Urinary bladder (tissue), 4 donors: Measurements from ENCODE around the gene EHBP1. TPM values are rescaled to one million over a fixed set of nuclear protein-coding genes. Genes with fewer than 3 reads are reported as not detected.

Source experiments
- DNase-seq: peaks from one replicate; pipeline ENCODE4 v3.0.0-alpha.2; 2015; ENCODE audit errors: extremely low spot score
- H3K27ac ChIP-seq: one replicate; pipeline ENCODE4 v1.5.1; 2013; ENCODE audit warnings: low read depth, mild to moderate bottlenecking, moderate library complexity
- H3K36me3 ChIP-seq: one replicate; pipeline ENCODE4 v1.6.1; 2013; ENCODE audit warnings: mild to moderate bottlenecking, moderate library complexity; ENCODE audit not compliant: insufficient read depth
- H3K4me1 ChIP-seq: one replicate; pipeline ENCODE4 v1.6.1; 2013; ENCODE audit warnings: mild to moderate bottlenecking, moderate library complexity; ENCODE audit not compliant: insufficient read depth
- H3K4me3 ChIP-seq: one replicate; pipeline ENCODE4 v1.5.1; 2013; ENCODE audit warnings: low read depth, low read length
- WGBS: extraction: QIAGEN DNeasy Blood & Tissue Kit; methylation state at CpG from one replicate; pipeline ENCODE4 v1.1.7; 2013; 5-methylcytosine and 5-hydroxymethylcytosine counted together
- polyA plus RNA-seq: library from polyadenylated mRNA; stranded (reverse); fragments of 200-250 nt; gene quantifications from one replicate; pipeline ENCODE4 v1.2.3, GENCODE V29; 2013
- total RNA-seq: library from RNA; depleted of rRNA; stranded (reverse); fragments of >200 nt; gene quantifications from one replicate; pipeline ENCODE4 v1.2.3, GENCODE V29; 2014
- donor health status: healthy with polysubstance abuse.
- donor health status: healthy.

EHBP1 gene
- total and polyA plus RNA-seq, 2 donors, result 41.0 to 145 TPM

DNA sequence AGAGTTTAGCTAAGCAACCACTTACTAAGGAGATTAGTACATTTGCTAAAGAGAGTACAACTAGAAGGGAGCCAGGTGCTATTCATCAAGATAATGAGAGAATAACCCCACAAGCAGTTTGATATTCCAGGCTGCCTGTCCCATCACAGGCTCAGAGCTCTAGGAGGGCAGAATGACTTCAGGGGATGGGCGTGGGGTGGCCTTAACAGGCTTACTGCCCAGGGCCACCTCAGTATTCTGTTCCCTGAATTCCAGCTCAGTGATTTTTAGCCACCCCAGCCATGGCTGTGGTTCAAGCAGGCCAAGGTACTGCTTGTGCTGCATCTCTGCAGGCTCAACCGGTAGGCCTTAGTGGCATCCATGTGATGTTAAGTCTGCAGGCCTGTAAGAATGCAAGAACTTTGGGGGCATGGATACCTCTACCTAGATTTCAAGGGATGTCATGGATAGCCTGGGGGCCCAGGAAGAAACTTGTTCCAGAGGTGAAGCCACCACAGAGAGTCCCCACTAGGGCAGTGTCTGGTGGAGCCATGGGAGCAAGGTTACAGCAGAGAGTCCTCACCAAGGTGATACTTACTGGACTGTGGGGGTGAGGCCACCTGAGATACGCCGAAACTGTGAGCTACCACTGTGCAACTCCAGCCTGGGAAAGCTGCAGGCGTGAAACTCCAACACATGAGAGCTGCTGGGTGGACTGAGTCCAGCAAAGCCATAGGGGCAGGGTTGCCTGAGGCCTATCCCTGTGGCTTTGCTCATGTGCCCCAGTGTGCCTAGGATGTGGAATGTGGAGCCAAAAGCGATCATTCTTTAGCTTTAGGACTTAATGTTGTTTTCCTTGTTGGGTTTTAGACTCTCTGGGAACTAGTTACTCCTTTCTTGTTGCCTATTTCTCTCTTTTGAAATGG lies 107.7 kb downstream of the EHBP1 start:
- Histone ChIP-seq H3K4me3 (no peak overlapping the region), H3K36me3 (no peaks in the 10 kb centered on the region), H3K4me1 (no peaks in the 10 kb centered on the region), H3K27ac (no peak overlapping the region)
- no peak for DNase-seq
- WGBS, result 82% methylated on average over 6 of the region's 6 CpGs

DNA sequence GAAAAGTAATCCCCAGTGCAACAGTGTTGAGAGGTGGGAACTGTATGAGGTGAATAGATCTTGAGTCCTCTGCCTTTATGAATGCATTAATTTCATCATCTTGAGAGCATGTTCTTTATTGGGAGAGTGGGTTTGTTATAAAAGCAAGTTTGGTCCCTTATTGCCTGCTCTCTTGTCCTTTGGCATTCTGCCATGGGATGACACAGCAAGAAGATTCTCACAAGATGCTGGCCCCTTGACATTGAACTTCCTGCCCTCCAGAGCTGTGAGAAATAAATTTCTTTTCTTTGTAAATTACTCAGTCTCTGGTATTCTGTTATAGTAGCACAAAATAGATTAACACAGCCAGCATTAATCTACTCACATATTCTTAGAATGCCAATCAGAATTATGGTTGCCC lies 108.6 kb downstream of the EHBP1 start:
- H3K36me3 ChIP-seq, result no peaks in the 10 kb centered on the region
- H3K4me1 ChIP-seq, result no peaks in the 10 kb centered on the region
- H3K4me3 ChIP-seq, result no peak overlapping the region
- no peak for DNase-seq
- H3K27ac ChIP-seq, result no peak overlapping the region

DNA sequence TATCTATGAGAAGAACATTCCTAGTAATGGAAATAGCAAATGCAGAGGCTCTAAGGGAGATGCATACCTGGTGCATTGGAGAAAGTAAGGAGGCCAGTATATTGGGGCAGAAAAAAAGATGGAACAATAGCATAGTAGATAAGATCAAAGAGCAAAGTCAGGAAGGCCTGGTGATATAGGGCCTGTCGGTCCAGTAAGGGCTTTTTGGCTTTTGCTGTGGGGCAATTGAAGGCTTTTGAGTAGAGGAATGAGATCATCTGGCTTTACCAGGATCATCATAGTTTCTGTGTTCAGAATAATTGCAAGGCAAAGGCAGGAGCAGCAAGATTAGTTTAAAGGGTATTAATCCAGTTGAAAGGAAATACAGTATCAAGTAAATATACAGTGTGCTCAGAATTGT lies 111.8 kb downstream of the EHBP1 start:
- Histone ChIP-seq H3K4me1 (no peaks in the 10 kb centered on the region), H3K27ac (no peak overlapping the region), H3K36me3 (no peaks in the 10 kb centered on the region), H3K4me3 (no peak overlapping the region)
- 60% methylated on average over 1 of the region's 1 CpG for WGBS
- no peak for DNase-seq

DNA sequence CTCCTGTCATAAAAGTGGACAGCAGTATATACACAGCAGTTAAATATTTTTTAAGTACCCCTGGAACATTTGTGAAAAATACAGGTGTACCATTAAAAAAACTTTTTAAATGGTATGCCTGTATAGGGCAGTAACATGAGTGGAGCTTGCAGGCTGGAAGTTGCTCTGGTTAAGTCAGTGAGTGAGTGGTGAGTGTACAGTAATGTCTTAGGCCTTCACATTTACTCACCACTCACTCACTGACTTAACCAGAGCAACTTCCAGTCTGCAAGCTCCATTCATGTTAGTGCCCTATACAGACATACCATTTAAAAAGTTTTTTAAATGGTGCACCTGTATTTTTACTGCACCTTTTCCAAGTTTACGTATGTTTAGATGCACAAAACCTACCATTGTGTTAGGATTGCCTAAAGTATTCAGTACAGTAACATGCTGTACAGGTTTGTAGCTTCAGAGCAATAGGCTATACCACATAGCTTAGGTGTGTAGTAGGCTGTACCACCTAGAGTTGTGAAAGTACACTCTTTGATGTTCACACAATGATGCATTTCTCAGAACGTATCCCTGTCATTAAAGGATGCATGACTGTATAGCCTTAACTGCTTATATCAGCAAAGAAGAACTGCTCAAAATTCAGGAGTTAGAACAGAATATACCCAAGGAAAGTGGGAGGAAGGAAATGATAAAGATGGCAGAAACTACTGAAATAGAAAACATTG lies 112.6 kb downstream of the EHBP1 start:
- no peak overlapping the region for H3K4me3 ChIP-seq
- DNase-seq, result no peak
- H3K27ac ChIP-seq, result no peak overlapping the region
- H3K4me1 ChIP-seq, result no peaks in the 10 kb centered on the region
- no peaks in the 10 kb centered on the region for H3K36me3 ChIP-seq
- WGBS, result 97% methylated on average over 2 of the region's 2 CpGs

DNA sequence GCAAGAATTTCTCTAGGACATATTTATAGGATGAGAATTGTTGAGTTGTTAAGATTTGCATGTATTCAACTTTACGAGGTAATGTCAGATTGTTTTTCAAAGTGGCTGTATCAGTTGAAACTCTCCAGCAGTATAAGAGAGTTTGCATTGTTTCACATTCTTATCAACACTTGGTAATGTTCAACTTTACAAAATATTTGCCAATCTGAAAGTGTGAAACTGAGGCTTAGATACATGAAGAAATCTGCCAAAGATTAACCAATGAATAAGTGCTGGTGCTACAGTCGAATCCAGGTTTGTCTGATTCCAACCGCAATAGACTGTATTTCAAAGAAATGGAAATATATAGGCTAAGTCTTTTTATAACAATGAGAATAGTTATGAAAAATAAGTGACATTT lies 117.0 kb downstream of the EHBP1 start:
- Histone ChIP-seq H3K4me3 (no peak overlapping the region), H3K27ac (no peak overlapping the region), H3K4me1 (no peaks in the 10 kb centered on the region), H3K36me3 (peaks cover 3% of the 10 kb centered on the region)
- no peak for DNase-seq
- WGBS, result 84% methylated on average over 3 of the region's 3 CpGs

DNA sequence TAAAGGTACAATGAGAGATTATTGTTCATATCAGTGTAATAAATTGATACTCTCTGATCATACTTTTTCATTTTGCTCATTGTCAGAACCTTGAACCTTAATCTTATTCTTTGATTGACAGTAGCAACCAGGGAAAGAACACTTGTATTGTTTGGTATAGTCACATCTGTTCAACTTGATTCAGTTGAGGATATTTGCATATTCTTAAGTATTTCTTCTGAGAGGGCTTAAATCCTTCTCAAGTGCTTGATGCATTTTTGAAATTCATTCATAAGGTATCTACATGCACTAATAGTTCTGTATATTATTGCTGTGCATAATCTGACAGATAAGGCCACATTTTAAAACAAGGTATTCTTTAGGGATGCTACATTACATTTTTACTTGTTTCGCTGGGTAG lies 118.9 kb downstream of the EHBP1 start:
- DNase-seq, result no peak
- H3K4me1 ChIP-seq, result no peaks in the 10 kb centered on the region
- no peak overlapping the region for H3K4me3 ChIP-seq
- WGBS, result over 99% methylated on average over 1 of the region's 1 CpG
- H3K27ac ChIP-seq, result no peak overlapping the region
- peaks cover 3% of the 10 kb centered on the region for H3K36me3 ChIP-seq

DNA sequence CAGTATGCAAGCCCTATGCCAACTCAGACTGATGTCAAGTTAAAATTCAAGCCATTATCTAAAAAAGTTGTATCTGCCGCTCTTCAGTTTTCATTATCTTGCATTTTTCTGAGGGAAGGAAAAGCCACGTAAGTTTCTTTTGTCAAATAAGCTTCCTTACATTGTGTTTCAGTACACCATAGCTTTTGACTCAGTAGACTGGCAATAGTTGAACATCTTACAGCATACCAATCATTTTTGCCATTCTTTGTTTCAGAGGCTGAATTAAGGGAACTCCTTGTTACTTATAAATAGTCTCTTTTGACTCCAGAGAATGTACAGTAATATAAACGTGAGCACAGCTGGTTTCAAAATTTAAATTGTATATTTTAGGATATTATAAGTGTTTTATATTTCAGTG lies 120.6 kb downstream of the EHBP1 start:
- Histone ChIP-seq H3K27ac (no peak overlapping the region), H3K4me3 (no peak overlapping the region), H3K4me1 (no peaks in the 10 kb centered on the region), H3K36me3 (peaks cover 3% of the 10 kb centered on the region)
- WGBS, result 49% methylated on average over 3 of the region's 3 CpGs
- no peak for DNase-seq

DNA sequence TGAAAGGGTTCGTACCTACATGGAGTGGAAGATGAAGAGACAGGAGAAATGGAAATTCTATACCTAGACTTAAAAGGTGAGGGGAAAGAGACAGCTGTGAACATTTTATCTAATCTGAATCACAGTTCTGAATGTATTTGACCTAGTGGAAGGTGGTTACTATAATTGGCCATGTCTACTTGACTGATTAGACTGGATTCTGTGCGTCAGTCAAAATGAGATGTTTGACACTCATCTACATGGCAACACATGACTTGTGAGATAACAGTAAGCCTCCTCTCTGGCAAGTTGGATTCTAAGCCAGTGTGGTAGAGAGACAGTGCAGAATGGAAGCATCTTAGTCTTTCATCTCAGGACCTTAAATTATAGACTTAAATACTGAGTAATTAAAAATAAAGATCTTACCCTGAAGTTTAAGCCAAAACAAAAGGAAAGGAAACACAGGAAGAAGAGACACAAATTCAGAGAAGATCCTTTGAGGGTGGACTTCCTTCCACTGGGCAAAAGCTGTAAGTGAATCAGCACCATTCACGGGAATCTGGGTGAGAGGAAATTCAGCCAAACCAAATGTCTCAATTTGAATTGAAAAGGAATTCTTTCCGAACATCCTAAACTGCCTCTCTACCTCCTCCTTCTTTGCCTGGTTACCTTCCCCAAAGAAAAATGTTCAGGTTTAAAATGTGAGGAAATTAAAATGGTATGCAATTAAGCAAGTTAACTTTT lies 121.6 kb downstream of the EHBP1 start:
- Histone ChIP-seq H3K4me1 (no peaks in the 10 kb centered on the region), H3K27ac (no peak overlapping the region), H3K36me3 (peaks cover 3% of the 10 kb centered on the region), H3K4me3 (no peak overlapping the region)
- DNase-seq, result no peak
- whole genome bisulfite sequencing, result 91% methylated on average over 4 of the region's 4 CpGs

DNA sequence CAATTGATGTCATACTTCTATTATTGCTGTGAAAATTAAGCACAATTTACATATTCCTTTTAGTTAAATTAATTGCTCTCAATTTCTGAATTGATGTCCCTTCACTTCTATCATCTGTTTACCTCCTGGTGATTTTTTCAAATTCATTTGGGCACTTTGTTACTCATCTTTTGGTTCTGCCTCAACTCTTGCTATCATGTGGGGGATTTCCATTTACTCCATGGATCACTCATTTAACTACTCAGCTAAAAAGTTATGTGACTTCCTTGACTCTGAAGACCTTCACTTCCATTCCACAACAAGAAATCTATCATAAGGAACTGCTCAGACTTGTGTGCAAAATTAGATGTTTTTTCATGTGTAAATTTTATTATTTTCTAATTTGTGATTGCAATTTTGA lies 126.2 kb downstream of the EHBP1 start:
- H3K4me1 ChIP-seq, result no peaks in the 10 kb centered on the region
- H3K36me3 ChIP-seq, result peaks cover 3% of the 10 kb centered on the region
- no peak overlapping the region for H3K4me3 ChIP-seq
- H3K27ac ChIP-seq, result no peak overlapping the region
- DNase-seq, result no peak

DNA sequence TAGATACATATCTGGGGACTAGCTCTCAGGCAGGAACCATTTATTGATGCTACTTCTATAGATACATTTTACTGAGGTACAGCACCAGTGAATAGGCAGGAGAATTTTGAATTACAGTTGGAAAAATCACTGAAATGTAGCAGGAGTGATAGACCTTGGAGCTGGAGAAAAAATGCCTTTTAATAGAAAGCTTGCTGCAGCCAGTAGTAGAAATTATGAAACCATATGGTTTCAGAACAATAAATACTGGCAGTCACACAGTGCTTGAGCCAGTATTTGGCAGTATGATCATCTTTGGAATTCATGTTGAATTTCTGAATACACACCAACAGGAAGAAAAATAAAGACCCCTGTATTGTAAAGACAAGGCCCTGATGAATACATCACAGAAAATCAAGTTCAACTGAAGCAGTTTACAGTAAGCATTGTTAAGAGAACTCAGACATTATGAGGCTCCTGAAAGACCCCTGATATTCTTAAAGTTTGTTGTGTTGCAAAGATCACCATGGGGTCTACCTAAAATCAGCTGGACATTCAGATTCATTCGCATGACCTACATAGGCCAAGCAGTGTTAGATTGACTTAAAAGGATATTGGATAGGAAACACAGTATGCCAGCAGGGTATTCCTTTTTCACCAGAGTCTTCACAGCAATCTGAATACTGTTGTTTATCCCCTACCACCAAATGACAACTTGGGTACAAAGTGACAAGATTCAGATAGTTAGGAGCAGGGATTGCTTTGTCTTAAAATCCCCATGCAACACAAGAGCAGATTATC lies 139.0 kb downstream of the EHBP1 start:
- 95% methylated on average over 1 of the region's 1 CpG for WGBS
- Histone ChIP-seq H3K4me3 (no peak overlapping the region), H3K4me1 (no peaks in the 10 kb centered on the region), H3K36me3 (no peaks in the 10 kb centered on the region), H3K27ac (no peak overlapping the region)
- DNase-seq, result no peak

DNA sequence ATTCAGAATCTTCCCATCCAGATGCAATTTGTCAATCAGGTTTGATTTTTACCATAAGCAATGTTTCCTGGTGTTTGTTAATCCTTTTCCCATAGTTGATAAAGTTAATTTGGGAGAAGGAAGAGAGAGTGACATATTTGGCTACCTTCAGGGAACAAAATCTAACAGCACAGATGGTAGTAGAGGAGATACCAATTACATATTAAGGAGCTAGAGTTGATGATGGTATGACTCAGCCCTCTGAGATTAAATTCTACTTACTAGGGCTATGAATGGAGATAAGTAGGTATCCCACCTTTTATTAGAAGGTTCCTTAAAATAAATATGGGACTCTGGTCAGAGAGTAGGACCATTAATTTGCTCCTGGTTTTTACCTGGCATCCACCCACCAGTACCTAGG lies 139.7 kb downstream of the EHBP1 start:
- H3K4me3 ChIP-seq, result no peak overlapping the region
- DNase-seq, result no peak
- no peaks in the 10 kb centered on the region for H3K36me3 ChIP-seq
- no peaks in the 10 kb centered on the region for H3K4me1 ChIP-seq
- H3K27ac ChIP-seq, result no peak overlapping the region

DNA sequence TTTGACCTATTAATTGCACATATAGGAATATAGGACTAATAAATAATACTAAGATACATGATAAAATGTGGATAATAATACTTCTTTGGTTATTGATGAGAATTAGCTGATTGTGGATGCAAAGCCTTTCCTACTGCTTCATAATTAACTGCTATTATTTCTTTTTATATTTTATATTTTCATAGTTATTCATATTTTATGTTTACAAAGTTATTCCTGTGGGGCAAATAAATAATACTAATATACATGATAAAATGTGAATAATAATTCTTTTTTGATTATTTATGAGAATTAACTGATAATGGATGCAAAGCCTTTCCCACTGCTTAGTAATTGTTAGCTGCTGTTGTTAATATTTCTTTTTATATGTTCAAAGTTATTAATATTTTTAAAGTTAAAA lies 146.7 kb downstream of the EHBP1 start:
- H3K4me1 ChIP-seq, result no peaks in the 10 kb centered on the region
- no peak overlapping the region for H3K27ac ChIP-seq
- no peaks in the 10 kb centered on the region for H3K36me3 ChIP-seq
- DNase-seq, result no peak
- no peak overlapping the region for H3K4me3 ChIP-seq
